Kidney epithelial cell (primary cell): ENCODE measurements around the gene PRSS16. TPM values are rescaled to one million over a fixed set of nuclear protein-coding genes. Genes with fewer than 3 reads are reported as not detected.

ENCODE experiments used
- DNase-seq: peaks from one replicate; pipeline ENCODE4 v3.0.0-alpha.2; 2010; ENCODE audit warnings: low read depth
- H3K27me3 ChIP-seq: 2 replicates; pipeline ENCODE4 v1.6.0; 2011; ENCODE audit warnings: low read length; ENCODE audit not compliant: control insufficient read depth, insufficient read depth
- H3K36me3 ChIP-seq: 2 replicates; pipeline ENCODE4 v1.5.1; 2011; ENCODE audit warnings: low read length; ENCODE audit not compliant: control insufficient read depth, insufficient read depth
- H3K4me3 ChIP-seq: 2 replicates; pipeline ENCODE4 v1.5.1; 2011; ENCODE audit warnings: low read depth, mild to moderate bottlenecking, control low read depth, low read length
- CTCF ChIP-seq: IDR thresholded peaks from 2 replicates; pipeline ENCODE4 v1.5.1; 2011; ENCODE audit warnings: mild to moderate bottlenecking, moderate library complexity, low read length, control low read depth, inconsistent platforms; ENCODE audit not compliant: insufficient read depth, poor library complexity, severe bottlenecking
- total RNA-seq: library from RNA; depleted of rRNA; stranded (reverse); fragments of >200 nt; gene quantifications from 2 replicates; pipeline ENCODE4 v1.2.3, GENCODE V29; 2015

PRSS16 gene
- total RNA-seq, 1 donor from 2014 or later: 2.2 TPM

- H3K4me3 ChIP-seq: peak overlapping the region; percentile 29
- no peaks in the 10 kb centered on the region for H3K36me3 ChIP-seq
- peaks cover 20% of the 10 kb centered on the region for H3K27me3 ChIP-seq
- TF ChIP-seq CTCF: no peak
- DNase-seq: no peak
Measured at GRCh38 chr6:27296106-27296783, 48.7 kb downstream of the PRSS16 start.

- Histone ChIP-seq H3K36me3 (no peaks in the 10 kb centered on the region), H3K27me3 (peaks cover 19% of the 10 kb centered on the region), H3K4me3 (no peak overlapping the region)
- no peak for DNase-seq
- no peak for TF ChIP-seq CTCF
Measured at GRCh38 chr6:27297484-27297856, 50.0 kb downstream of the PRSS16 start.

GRCh38 chr6:27297857-27298730 is 50.6 kb downstream of the PRSS16 start:
- no peak for DNase-seq
- no peak for TF ChIP-seq CTCF
- Histone ChIP-seq H3K4me3 (no peak overlapping the region), H3K27me3 (peaks cover 19% of the 10 kb centered on the region), H3K36me3 (no peaks in the 10 kb centered on the region)

GRCh38 chr6:27303613-27304272 is 56.2 kb downstream of the PRSS16 start:
- H3K27me3 ChIP-seq: peaks cover 9% of the 10 kb centered on the region
- DNase-seq: no peak
- no peak for TF ChIP-seq CTCF
- no peak overlapping the region for H3K4me3 ChIP-seq
- H3K36me3 ChIP-seq: no peaks in the 10 kb centered on the region

Other genes starting within 250 kb of the PRSS16 start
- not detected in 2 replicates for gene POM121L2, start 64.6 kb downstream of the PRSS16 start, total RNA-seq
- gene ZNF391, start 141.1 kb downstream of the PRSS16 start, total RNA-seq: 4.4 and 9.0 TPM in 2 replicates
- gene ZNF184, start 225.4 kb downstream of the PRSS16 start, total RNA-seq: 5.8 and 6.0 TPM in 2 replicates